Adrenal gland (tissue), 5 donors: Measurements from ENCODE around the gene ARL13B.

Source experiments
- POLR2A ChIP-seq, 2 donors: fragments of 450-650 bp; IDR thresholded peaks; one replicate each; pipeline ENCODE4 v1.6.1; 2017; ENCODE audit warnings: antibody characterized with exemption in 2 of 2, mild to moderate bottlenecking in 2 of 2, moderate library complexity in 1 of 2
- TF ChIP-seq, protein P1 (sequence below), 6 experiments: fragments of 450-650 bp in 4 of 6; fragments of 200-600 bp in 2 of 6; sonication (generic) in 1 of 6; IDR thresholded peaks; 1 replicate in 5 of 6; 2 replicates in 1 of 6; pipeline versions ENCODE4 v1.5.1 to v1.8.0; 2016 to 2021; ENCODE audit warnings: antibody characterized with exemption in 6 of 6, mild to moderate bottlenecking in 2 of 6, moderate library complexity in 1 of 6
- donor health status: DM: no; HTN: no; CAD: no.

DNA sequence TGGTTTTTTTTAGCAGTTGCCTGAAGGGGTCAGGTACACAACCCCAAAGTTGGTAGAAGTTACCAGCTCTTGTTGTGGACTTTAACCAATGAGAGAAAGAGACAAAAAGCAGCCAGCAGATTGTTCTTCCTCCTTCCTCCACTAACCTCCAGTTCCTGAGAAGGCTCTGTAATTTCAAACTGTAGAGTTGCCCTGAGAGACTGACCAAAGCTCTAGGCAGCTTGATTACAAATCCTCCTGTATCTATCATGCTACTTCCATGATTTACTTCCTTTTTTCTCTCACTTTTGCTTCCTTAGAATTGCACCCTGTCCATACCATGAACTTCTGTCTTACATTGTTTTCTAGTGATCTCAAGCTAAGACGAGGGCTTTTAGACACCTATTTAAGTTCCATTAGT lies 112.1 kb downstream of the ARL13B start:
- TF ChIP-seq, protein P1, sequence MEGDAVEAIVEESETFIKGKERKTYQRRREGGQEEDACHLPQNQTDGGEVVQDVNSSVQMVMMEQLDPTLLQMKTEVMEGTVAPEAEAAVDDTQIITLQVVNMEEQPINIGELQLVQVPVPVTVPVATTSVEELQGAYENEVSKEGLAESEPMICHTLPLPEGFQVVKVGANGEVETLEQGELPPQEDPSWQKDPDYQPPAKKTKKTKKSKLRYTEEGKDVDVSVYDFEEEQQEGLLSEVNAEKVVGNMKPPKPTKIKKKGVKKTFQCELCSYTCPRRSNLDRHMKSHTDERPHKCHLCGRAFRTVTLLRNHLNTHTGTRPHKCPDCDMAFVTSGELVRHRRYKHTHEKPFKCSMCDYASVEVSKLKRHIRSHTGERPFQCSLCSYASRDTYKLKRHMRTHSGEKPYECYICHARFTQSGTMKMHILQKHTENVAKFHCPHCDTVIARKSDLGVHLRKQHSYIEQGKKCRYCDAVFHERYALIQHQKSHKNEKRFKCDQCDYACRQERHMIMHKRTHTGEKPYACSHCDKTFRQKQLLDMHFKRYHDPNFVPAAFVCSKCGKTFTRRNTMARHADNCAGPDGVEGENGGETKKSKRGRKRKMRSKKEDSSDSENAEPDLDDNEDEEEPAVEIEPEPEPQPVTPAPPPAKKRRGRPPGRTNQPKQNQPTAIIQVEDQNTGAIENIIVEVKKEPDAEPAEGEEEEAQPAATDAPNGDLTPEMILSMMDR (IDR thresholded peaks at IDR 0.05) = no peak
- TF ChIP-seq POLR2A (IDR thresholded peaks at IDR 0.05) = no peak
